NCI-H2029 (cell line): ENCODE measurements around the gene BBS9.

ENCODE experiments used
- DNase-seq: peaks from one replicate; lab custom pipeline; 2025; lab: John Stamatoyannopoulos, UW

The BBS9 gene

GRCh38 chr7:33373195-33373594, 243.8 kb downstream of the BBS9 start:
- DNase-seq: no peak

DNA sequence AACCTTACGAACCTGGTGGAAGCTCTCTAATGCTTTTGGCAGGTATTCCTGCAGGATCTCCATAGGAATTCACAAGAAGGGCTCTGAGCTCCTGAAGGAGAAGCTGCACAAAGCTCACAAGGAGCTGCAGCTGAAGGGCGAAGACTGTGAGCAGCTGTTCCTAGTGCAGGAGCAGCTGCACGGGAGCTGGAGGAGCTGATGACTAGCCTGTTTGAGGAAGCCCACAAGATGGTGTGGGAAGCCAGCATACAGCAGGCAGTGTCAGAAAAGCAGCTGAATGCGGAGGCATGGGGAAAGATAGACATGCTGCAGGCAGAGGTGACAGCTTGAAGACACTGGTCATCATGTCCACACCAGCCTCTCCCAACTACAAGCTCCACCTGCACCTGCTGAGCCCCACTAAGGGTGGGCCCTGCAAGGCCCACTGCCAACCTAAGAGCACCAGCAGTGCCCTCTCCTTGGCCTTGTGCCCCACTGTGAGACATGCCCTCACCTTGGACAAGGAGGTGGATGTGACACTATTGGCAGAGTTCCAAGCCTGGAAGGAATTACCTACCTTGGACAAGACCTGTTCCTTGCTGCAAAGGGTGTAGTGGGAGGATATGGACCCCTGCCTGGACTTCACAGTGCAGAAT, 250.6 kb downstream of the BBS9 start:
- no peak for DNase-seq

DNA sequence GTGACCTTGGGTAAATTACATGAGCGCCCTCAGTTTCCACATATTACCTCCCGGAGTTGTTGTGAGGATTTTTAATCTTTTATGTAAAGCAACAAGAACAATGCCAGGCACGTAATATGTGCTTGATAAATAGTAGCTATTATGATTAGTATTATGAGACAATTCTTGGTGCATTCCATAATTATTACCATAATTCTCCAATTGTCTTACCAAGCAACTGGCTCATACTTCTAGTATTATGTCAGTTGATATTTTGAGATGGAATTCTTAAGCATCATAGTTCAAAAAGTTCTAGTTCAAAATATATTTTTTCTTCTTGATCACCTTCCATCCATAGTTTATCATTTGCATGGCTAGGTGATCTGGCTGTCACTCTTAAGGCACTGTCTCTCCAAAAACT, 259.0 kb downstream of the BBS9 start:
- DNase-seq: no peak

- peak; percentile 97 for DNase-seq
These were observed 262.8 kb downstream of the BBS9 start for GRCh38 chr7:33392148-33392547.

DNA sequence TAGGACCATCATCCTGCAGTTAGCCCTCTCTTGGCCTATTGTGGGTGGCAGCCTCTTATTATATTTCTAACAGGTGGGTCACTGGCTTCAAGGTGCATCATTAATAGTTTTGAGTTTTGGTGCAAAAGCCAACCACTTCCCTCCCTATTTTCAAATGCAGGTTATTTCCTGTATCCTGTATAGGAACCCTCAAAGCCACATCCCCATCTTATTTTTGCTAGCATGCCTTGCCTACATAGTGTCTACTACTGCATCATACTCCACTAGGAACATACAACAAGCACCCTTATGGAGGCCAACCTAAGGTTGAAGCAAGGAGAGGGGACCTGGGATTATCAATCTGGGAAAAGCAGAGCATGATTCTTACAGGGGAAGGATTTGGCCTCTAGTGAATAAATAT, 264.4 kb downstream of the BBS9 start:
- no peak for DNase-seq

DNA sequence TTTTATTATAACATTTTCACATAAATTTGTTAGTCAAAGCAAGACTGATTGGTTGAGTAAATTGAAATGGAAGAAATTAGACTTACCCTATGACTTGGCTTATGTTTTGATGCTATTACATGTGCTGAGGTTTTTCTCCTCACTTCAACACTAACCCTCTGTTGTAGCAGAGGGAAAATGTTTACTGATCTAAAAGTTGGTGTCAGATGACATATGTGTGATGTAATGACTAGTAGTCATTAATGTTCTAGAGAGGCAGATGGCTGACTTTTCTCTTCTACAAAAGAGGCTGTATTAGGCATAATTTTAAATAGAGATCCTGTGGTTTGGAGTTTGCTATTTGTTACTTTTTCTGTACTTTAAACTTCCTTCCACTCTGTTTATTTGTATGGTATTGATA, 266.0 kb downstream of the BBS9 start:
- DNase-seq: peak; percentile 73

- DNase-seq: no peak
These were observed 270.3 kb downstream of the BBS9 start for GRCh38 chr7:33399528-33400213.

- DNase-seq: no peak
These were observed 270.8 kb downstream of the BBS9 start for GRCh38 chr7:33400214-33400538.

- no peak for DNase-seq
These were observed 280.9 kb downstream of the BBS9 start for GRCh38 chr7:33410266-33410665.

- no peak for DNase-seq
These were observed 281.7 kb downstream of the BBS9 start for GRCh38 chr7:33411020-33411419.

GRCh38 chr7:33412331-33412730, 283.0 kb downstream of the BBS9 start:
- no peak for DNase-seq

DNA sequence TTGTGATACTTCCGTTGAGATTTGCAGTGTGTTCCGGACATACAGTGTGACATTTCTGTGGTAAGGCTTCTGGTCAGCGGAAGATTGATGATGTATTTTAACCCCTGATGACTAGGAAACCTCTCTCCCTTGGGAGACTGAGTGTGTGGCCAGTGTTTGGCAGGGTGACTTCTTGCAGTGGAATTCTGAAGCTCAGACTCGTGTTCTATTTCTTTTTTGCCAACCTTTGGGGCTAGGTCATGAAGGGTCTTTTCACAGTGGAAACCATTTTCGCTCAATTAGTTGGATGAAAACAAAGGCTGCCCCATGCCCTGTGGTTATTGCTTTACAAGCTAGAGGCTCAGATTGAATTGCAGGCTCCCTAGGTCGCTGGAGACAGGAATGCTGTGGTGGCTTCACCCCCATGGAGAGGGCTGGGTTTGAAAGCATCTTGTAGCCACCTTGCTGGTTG, 288.9 kb downstream of the BBS9 start:
- no peak for DNase-seq

- no peak for DNase-seq
These were observed 291.1 kb downstream of the BBS9 start for GRCh38 chr7:33420311-33420940.

- DNase-seq: no peak
These were observed 292.1 kb downstream of the BBS9 start for GRCh38 chr7:33421429-33421828.

DNA sequence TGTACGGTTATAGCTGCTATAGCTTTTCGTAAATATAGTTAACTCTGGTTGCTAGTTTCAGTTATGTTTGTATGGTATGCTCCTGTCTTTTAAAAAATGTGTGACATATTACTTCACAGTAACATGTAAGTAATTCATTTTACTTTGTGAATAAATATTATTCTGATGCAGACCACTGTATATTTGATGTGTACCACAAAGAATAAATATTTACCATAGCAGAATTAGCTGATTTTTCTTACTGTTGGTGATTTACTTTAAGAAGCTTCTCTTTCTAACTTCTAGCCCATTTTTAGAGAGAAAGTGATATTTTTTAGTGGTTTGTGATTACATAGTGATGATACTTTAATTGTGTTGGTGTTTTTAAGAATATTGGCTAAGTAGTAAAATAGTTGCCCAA, 292.8 kb downstream of the BBS9 start:
- no peak for DNase-seq

- DNase-seq: no peak
These were observed 293.7 kb downstream of the BBS9 start for GRCh38 chr7:33422825-33423645.

DNA sequence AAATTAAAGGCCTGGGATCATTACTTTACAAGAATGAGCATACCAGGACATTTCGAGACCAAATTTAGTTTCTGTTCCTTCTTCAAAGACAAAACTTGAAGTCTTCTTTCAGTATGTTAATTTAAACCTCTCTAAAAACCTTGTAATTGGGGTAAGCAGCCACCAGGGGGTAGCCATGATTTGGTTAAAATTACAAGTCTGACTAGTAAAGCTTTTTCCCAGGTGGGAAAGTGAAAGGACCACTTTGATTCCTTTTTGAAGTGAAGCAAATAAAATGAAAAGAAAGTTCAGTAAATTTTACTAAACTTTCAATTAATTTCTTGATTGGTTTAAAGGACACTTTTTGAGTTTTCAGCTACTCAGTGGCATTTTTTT, 294.3 kb downstream of the BBS9 start:
- no peak for DNase-seq

DNA sequence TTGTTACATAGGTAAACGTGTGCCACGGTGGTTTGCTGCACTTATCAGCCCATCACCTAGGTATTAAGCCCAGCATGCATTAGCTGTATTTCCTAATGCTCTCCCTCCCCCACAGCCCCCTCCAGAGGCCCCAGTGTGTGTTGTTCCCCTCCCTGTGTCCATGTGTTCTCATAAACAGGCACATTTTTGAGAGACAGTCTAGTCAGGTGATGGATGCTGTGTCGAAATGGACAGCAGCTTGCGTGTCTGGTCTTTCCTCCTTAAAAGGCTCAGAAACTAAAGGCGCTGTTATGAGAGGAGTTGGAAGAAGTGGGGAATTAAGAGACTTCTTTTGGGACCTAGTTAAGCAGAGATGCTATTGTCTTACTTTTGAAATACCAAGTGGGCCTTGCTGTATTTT, 296.0 kb downstream of the BBS9 start:
- DNase-seq: no peak

- DNase-seq: no peak
These were observed 296.7 kb downstream of the BBS9 start for GRCh38 chr7:33425929-33426678.

- DNase-seq: no peak
These were observed 299.1 kb downstream of the BBS9 start for GRCh38 chr7:33428415-33428814.

DNA sequence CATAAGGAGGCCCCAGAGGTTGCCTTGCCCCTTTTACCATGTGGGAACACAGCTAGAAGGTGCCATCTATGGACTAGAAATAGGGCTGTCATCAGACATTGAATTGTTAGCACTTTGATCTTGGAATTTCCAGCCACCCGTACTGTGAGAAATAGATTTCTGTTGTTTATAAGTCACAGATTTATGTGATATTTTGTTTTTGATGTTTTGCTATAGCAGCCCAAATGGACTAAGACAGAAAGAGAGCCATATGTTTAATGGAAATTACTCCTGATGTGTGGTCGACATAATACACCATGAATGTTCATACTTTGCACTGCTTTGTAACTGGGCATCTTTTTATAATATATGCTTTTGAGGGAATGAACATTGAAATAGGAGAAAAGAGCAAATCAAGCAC, 302.2 kb downstream of the BBS9 start:
- DNase-seq: no peak

DNA sequence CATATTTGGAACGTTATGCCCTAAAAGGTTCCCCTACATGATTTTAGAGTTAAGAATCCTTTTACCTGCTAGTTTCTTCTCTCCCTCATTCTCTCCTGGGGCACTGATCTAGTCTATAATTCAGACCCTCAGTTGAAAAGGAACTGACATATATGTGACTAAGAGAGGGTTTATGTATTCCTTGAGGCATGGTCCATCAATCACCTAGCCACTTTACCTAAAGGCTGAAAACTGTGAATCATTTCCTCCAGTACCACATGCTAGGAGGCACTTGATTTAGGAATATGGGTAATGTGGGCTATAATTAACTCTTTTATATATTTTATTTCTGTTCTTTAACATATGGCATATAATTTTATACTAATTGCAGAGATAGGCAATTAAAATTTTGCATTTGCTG, 303.5 kb downstream of the BBS9 start:
- DNase-seq: no peak
